Common myeloid progenitor, CD34-positive (primary cell): ENCODE results near the gene NUAK1.
A peak's percentile ranks its signal among the peaks of the same experiment; 100 is the strongest.
"Not testable (repeated sequence)": the region's sequence is repeated elsewhere in the genome, so short reads cannot be mapped to it uniquely, and the experiment has no call there.

ENCODE experiments used
- CTCF ChIA-PET: fragments of 350-600 bp; sonication (Branson Sonifier 250); formaldehyde crosslinking; loops from one replicate; lab custom pipeline; 2021; ENCODE audit warnings: antibody characterized with exemption; lab: Charles Lee
- POLR2A ChIA-PET: fragments of 350-600 bp; sonication (Branson Sonifier 250); formaldehyde crosslinking; loops from one replicate; lab custom pipeline; 2021; ENCODE audit warnings: antibody characterized with exemption; lab: Charles Lee
- DNase-seq, 3 donors: peaks; one replicate each; pipeline versions ENCODE4 v3.0.0 to v3.0.0-alpha.2; 2013
- H3K27ac ChIP-seq, 2 experiments: 1 replicate in 1 of 2; 2 replicates in 1 of 2; pipeline ENCODE4 v1.7.0; 2013; ENCODE audit warnings: inconsistent platforms in 2 of 2, low read length in 2 of 2, mild to moderate bottlenecking in 2 of 2, low read depth in 1 of 2, moderate library complexity in 1 of 2; ENCODE audit not compliant: severe bottlenecking in 2 of 2, insufficient read depth in 1 of 2, poor library complexity in 1 of 2
- H3K27me3 ChIP-seq, 5 experiments: replicated peaks in 2 of 5; 1 replicate in 3 of 5; 2 replicates in 2 of 5; pipeline versions ENCODE4 v1.6.1 to v1.7.0; 2013; ENCODE audit warnings: low read length in 4 of 5, mild to moderate bottlenecking in 2 of 5, moderate library complexity in 2 of 5, inconsistent platforms in 1 of 5; ENCODE audit not compliant: insufficient read depth in 5 of 5, control insufficient read depth in 4 of 5
- H3K36me3 ChIP-seq, 4 experiments: 1 replicate in 2 of 4; 2 replicates in 2 of 4; pipeline versions ENCODE4 v1.6.1 to v1.7.0; 2013; ENCODE audit warnings: low read length in 3 of 4, control low read depth in 1 of 4, mild to moderate bottlenecking in 1 of 4; ENCODE audit not compliant: control insufficient read depth in 4 of 4, insufficient read depth in 4 of 4
- H3K4me1 ChIP-seq, 4 experiments: 1 replicate in 3 of 4; 2 replicates in 1 of 4; pipeline versions ENCODE4 v1.6.1 to v1.7.1; 2013; ENCODE audit warnings: low read length in 3 of 4, mild to moderate bottlenecking in 3 of 4, control low read depth in 1 of 4, inconsistent platforms in 1 of 4, moderate library complexity in 1 of 4; ENCODE audit not compliant: control insufficient read depth in 4 of 4, insufficient read depth in 4 of 4; ENCODE audit errors: control extremely low read depth in 1 of 4
- H3K4me3 ChIP-seq, 7 experiments: 1 replicate in 4 of 7; 2 replicates in 3 of 7; pipeline versions ENCODE4 v1.5.1 to v1.7.0; 2013; ENCODE audit warnings: mild to moderate bottlenecking in 7 of 7, low read length in 6 of 7, moderate library complexity in 6 of 7, inconsistent platforms in 2 of 7, low read depth in 2 of 7, control low read depth in 1 of 7; ENCODE audit not compliant: insufficient read depth in 4 of 7, control insufficient read depth in 1 of 7; ENCODE audit errors: extremely low read depth in 1 of 7
- H3K9me3 ChIP-seq, 5 experiments: 1 replicate in 4 of 5; 2 replicates in 1 of 5; pipeline versions ENCODE4 v1.6.1 to v1.7.1; 2013; ENCODE audit warnings: low read length in 4 of 5, mild to moderate bottlenecking in 2 of 5, inconsistent platforms in 1 of 5, low read depth in 1 of 5, moderate library complexity in 1 of 5; ENCODE audit not compliant: control insufficient read depth in 4 of 5, insufficient read depth in 2 of 5; ENCODE audit errors: control extremely low read depth in 1 of 5
- WGBS: methylation state at CpG from one replicate; pipeline ENCODE4 v1.1.5; 2013; ENCODE audit not compliant: insufficient coverage; 5-methylcytosine and 5-hydroxymethylcytosine counted together

The NUAK1 gene

DNA sequence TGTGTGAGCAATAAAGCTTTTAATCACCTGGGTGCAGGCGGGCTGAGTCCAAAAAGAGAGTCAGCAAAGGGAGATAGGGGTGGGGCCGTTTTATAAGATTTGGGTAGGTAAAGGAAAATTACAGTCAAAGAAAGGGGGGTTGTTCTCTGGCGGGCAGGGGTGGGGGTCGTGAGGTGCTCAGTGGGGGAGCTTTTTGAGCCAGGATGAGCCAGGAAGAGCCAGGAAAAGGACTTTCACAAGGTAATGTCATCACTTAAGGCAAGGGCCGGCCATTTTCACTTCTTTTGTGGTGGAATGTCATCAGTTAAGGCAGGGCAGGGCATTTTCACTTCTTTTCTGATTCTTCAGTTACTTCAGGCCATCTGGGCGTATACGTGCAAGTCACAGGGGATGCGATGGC lies 3.2 kb upstream of the NUAK1 start:
- Histone ChIP-seq H3K27me3 (peaks cover 5 to 78% (median 26%) of the 10 kb centered on the region in 5 experiments), H3K4me1 (peaks cover 0 to 20% (median 12%) of the 10 kb centered on the region in 4 experiments)
- ChIA-PET CTCF (interaction anchor here (1.3 kb wide), 1 partner anchor 7 kb away, joined by 3 read pairs; no protein-coding TSS in a partner anchor), POLR2A (interaction anchor here (0.6 kb wide), 1 partner anchor 12 kb away, joined by 3 read pairs; no protein-coding TSS in a partner anchor)
- not testable (repeated sequence) for H3K4me3 ChIP-seq, H3K27ac ChIP-seq, H3K36me3 ChIP-seq, H3K9me3 ChIP-seq, DNase-seq
- 97% methylated on average over 5 of the region's 8 CpGs for WGBS

DNA sequence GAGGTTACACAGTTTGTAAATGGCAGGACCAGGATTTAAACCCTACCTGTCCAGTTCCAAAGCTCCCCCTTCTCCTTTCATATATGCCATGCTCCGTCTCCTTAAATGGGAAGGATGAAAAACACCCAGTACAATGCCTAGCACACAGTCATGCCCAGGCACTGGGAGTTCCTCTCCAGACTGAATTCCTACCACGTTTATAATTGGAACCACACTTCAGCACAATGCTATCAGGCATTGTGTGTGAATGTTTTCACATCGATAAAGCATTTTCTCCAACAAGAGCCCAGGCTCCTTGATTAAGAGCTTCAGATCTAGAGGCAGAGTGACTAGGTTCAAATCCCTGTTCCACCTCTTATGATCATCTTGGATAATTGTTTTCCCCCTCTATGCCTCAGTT lies 2.7 kb upstream of the NUAK1 start:
- DNase-seq = no peak
- peaks cover 7 to 83% (median 31%) of the 10 kb centered on the region in 5 experiments for H3K27me3 ChIP-seq
- ChIA-PET CTCF (no interaction called here), POLR2A (interaction anchor here (0.6 kb wide), 1 partner anchor 13 kb away, joined by 3 read pairs; no protein-coding TSS in a partner anchor)
- no peaks in the 10 kb centered on the region for H3K36me3 ChIP-seq
- H3K4me3 ChIP-seq = no peak overlapping the region
- peaks cover 0 to 20% (median 12%) of the 10 kb centered on the region in 4 experiments for H3K4me1 ChIP-seq
- peaks cover 0 to 2% (median 0%) of the 10 kb centered on the region in 5 experiments for H3K9me3 ChIP-seq
- 100% methylated on average over 2 of the region's 3 CpGs for WGBS
- no peak overlapping the region for H3K27ac ChIP-seq

DNA sequence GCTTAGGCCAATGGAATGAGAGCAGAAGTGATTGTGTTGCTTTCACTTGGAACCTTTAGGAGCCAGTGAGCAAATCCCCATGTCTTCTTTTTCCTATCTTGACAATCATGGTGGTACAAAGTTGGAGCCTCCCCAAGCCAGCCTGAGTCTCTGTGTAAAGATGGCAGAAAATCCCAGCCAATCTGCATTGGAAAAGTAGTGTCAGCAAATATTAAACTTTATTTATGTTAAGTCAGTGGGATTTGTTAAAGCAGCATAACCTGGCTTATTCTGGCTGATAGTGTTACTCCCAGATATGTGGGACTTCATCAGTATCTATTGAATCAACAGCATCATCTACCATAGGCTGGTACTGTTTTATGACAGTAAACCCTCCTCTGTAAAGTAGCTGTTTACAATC lies 2.2 kb upstream of the NUAK1 start:
- Histone ChIP-seq H3K27ac (no peak overlapping the region), H3K4me1 (peaks cover 0 to 20% (median 12%) of the 10 kb centered on the region in 4 experiments), H3K36me3 (no peaks in the 10 kb centered on the region), H3K4me3 (no peak overlapping the region), H3K9me3 (peaks cover 0 to 2% (median 0%) of the 10 kb centered on the region in 5 experiments), H3K27me3 (peaks cover 8 to 87% (median 33%) of the 10 kb centered on the region in 5 experiments)
- POLR2A ChIA-PET = no interaction called here
- DNase-seq = no peak
- CTCF ChIA-PET = no interaction called here

DNA sequence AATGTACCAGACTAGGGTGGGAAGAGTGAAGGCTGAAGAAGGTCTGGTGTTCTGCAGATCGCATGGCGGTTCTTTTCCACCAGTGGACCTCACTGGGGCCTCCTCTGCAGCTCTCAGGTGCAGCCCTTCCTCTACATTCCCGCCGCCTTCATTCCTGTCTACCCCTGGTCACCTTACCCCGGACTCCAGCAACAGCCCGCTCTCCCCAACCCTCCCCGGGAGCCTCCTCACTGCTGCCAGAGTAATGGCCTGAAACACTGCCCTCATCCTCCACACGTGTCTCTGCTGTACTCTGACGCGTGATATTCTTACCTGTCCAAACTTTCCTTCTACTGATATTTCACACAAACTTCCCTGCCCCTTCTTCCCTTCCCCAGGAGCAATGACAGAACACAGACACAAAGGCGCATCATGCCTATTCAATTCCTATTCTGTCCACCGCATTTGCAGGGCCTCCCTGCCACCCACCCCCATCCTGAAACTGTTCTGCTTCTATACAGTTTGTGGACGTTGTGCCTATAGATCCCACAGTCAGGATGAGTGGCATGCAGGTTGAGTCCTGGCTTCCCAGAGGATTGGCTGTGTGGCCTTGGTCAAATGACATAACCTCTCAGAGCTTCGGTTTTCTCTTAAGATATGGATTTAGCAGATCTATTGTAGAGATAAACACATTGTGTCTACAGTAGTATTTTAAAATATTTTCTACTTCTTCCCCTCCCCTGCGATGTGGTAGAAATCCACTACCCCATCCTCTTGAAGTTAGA lies 1.7 kb upstream of the NUAK1 start:
- H3K4me1 ChIP-seq = peaks cover 0 to 20% (median 12%) of the 10 kb centered on the region in 4 experiments
- H3K27me3 ChIP-seq = peaks cover 8 to 87% (median 35%) of the 10 kb centered on the region in 5 experiments
- WGBS = 74% methylated on average over 13 of the region's 15 CpGs
- no peak overlapping the region for H3K27ac ChIP-seq
- no peak overlapping the region for H3K4me3 ChIP-seq
- DNase-seq = no peak
- no peaks in the 10 kb centered on the region for H3K36me3 ChIP-seq
- CTCF ChIA-PET = interaction anchor here (2.1 kb wide), 1 partner anchor 9 kb away, joined by 9 read pairs; no protein-coding TSS in a partner anchor
- POLR2A ChIA-PET = no interaction called here
- peaks cover 0 to 2% (median 0%) of the 10 kb centered on the region in 5 experiments for H3K9me3 ChIP-seq

DNA sequence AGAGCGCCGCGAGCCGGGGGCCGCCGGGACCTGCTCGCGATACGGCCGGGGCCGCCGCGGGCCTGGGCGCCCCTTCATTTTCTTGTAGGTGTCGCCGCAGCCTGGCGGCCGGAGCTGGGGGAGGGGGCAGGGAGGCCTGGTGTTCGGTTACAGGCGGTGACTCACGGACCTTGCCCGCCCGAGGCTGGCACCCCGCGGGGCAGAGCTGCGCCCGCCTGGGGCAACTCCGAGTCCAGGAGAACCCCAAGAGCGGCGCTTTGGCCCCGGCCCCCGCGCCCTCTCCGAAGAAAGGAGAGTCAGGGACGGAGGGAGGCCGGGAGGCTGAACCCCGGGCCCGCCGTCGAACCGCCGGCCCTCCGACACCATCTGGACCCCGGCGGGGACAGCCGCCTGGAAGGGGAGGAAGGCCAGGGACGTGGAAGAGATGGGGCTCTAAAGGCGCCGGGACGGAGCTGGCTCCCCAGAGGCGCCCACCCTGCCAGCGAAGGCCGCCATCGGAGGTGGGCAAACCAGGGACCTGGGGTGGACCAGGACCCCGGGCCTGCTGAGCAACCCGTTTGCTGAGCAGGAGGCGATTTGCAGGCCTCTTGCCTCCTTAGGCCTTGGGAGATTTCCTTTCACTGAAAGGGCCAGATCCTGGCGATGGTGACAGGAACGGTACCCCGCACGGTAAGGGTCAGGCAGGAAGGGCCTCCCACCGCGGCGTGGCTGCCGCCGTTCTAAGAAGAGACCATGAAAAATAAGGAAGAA lies 843 bp upstream of the NUAK1 start:
- peaks cover 8 to 84% (median 35%) of the 10 kb centered on the region in 5 experiments for H3K27me3 ChIP-seq

DNA sequence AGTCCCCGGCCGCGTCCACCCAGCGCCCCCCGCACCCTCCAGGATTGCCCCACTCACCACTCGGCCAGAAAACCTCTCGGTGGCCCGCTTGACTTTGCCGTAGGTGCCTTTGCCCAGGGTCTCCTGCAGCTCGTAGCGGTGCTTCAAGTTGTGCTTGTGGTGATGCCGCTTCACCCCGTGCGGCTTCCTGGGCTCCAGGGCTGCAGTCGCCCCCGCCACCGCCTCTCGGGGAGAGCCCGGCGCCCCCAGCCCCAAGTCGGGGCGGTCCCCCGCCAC lies 459 bp downstream of the NUAK1 start:
- WGBS = 1% methylated on average over 17 of the region's 23 CpGs
- ChIA-PET POLR2A (no interaction called here), CTCF (interaction anchor here (1.6 to 5.7 kb wide), 2 partner anchors 12 to 718 kb away, joined by 6 to 39 read pairs; no protein-coding TSS in a partner anchor)
- Histone ChIP-seq H3K27ac (no peak overlapping the region), H3K4me1 (peaks cover 0 to 20% (median 12%) of the 10 kb centered on the region in 4 experiments), H3K9me3 (peaks cover 0 to 2% (median 0%) of the 10 kb centered on the region in 5 experiments), H3K27me3 (peaks cover 8 to 83% (median 35%) of the 10 kb centered on the region in 5 experiments), H3K4me3 (peak overlapping the region in 5 of 7 experiments; percentile 3 to 69 (median 58)), H3K36me3 (no peaks in the 10 kb centered on the region)
- DNase-seq = peak in 2 of 3 donors; percentile 35 to 50

More for the DNA sequence above, 843 bp upstream of the NUAK1 start:
- Histone ChIP-seq H3K27ac (no peak overlapping the region), H3K9me3 (peaks cover 0 to 2% (median 0%) of the 10 kb centered on the region in 5 experiments), H3K36me3 (no peaks in the 10 kb centered on the region), H3K4me1 (peaks cover 0 to 20% (median 12%) of the 10 kb centered on the region in 4 experiments), H3K4me3 (peak overlapping the region; percentile 5 to 69 (median 44))
- ChIA-PET POLR2A (interaction anchor here (0.6 kb wide), 1 partner anchor 731 kb away, joined by 3 read pairs; no protein-coding TSS in a partner anchor), CTCF (interaction anchor here (1.6 to 2.1 kb wide), 2 partner anchors 10 to 719 kb away, joined by 6 to 9 read pairs; no protein-coding TSS in a partner anchor)
- peak; percentile 46 to 72 (median 63) for DNase-seq
- 3% methylated on average over 58 of the region's 66 CpGs for WGBS
